Breast epithelium (tissue), 3 donors: ENCODE measurements around the gene MYL7.

Experiments used
- POLR2AphosphoS5 ChIP-seq, 3 donors: sonication (generic); formaldehyde crosslinking; IDR thresholded peaks; one replicate each; pipeline ENCODE4 v1.6.1; 2017; ENCODE audit warnings: antibody characterized with exemption in 3 of 3
- TF ChIP-seq, protein P1 (sequence below), 3 donors: fragments of 450-650 bp; IDR thresholded peaks; one replicate each; pipeline ENCODE4 v1.5.1; 2016 to 2017; ENCODE audit warnings: antibody characterized with exemption in 3 of 3, mild to moderate bottlenecking in 3 of 3, moderate library complexity in 3 of 3

- TF ChIP-seq, protein P1, sequence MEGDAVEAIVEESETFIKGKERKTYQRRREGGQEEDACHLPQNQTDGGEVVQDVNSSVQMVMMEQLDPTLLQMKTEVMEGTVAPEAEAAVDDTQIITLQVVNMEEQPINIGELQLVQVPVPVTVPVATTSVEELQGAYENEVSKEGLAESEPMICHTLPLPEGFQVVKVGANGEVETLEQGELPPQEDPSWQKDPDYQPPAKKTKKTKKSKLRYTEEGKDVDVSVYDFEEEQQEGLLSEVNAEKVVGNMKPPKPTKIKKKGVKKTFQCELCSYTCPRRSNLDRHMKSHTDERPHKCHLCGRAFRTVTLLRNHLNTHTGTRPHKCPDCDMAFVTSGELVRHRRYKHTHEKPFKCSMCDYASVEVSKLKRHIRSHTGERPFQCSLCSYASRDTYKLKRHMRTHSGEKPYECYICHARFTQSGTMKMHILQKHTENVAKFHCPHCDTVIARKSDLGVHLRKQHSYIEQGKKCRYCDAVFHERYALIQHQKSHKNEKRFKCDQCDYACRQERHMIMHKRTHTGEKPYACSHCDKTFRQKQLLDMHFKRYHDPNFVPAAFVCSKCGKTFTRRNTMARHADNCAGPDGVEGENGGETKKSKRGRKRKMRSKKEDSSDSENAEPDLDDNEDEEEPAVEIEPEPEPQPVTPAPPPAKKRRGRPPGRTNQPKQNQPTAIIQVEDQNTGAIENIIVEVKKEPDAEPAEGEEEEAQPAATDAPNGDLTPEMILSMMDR (IDR thresholded peaks at IDR 0.05): no peak
- TF ChIP-seq POLR2AphosphoS5 (IDR thresholded peaks at IDR 0.05): no peak
Measured at GRCh38 chr7:44140341-44140740, 791 bp downstream of the MYL7 start.
